Central memory CD8-positive, alpha-beta T cell (primary cell): ENCODE data around the gene CDKAL1.

Experiments
- ATAC-seq: fragments of 150-1000 bp; cut with Tn5 transposase; replicated peaks from 2 replicates; pipeline ENCODE4 v1.10.0; 2022; ENCODE audit warnings: mild to moderate bottlenecking, moderate FRiP score, moderate number of reproducible peaks; ENCODE audit not compliant: poor library complexity, severe bottlenecking; ENCODE audit errors: extremely low read depth
- DNase-seq, 2 donors: peaks; one replicate each; pipeline ENCODE4 v3.0.0; 2021; ENCODE audit warnings: low spot score in 2 of 2
- H3K27ac Mint-ChIP-seq: one replicate; pipeline ENCODE4 v1.8.0; 2022; ENCODE audit warnings: low read depth, mild to moderate bottlenecking, moderate library complexity, mixed read lengths
- H3K27me3 Mint-ChIP-seq: one replicate; pipeline ENCODE4 v1.8.0; 2022; ENCODE audit warnings: mixed read lengths
- H3K36me3 Mint-ChIP-seq: one replicate; pipeline ENCODE4 v1.8.0; 2022; ENCODE audit warnings: mild to moderate bottlenecking, moderate library complexity, mixed read lengths; ENCODE audit not compliant: insufficient read depth
- H3K4me1 Mint-ChIP-seq: one replicate; pipeline ENCODE4 v1.8.0; 2022; ENCODE audit warnings: mixed read lengths
- H3K4me3 Mint-ChIP-seq: one replicate; pipeline ENCODE4 v1.8.0; 2022; ENCODE audit warnings: mild to moderate bottlenecking, moderate library complexity, mixed read lengths
- H3K9me3 Mint-ChIP-seq: one replicate; pipeline ENCODE4 v1.8.0; 2022; ENCODE audit warnings: mixed read lengths

The CDKAL1 gene

GRCh38 chr6:20797597-20797996 lies 263.3 kb downstream of the CDKAL1 start:
- Mint-ChIP-seq H3K27me3 (no peaks in the 10 kb centered on the region), H3K4me3 (no peak overlapping the region), H3K27ac (no peak overlapping the region), H3K4me1 (no peaks in the 10 kb centered on the region), H3K36me3 (peaks cover 5% of the 10 kb centered on the region), H3K9me3 (peaks cover 6% of the 10 kb centered on the region)
- no peak for ATAC-seq
- DNase-seq, result no peak

GRCh38 chr6:20800229-20800628 lies 266.0 kb downstream of the CDKAL1 start:
- Mint-ChIP-seq H3K27ac (no peak overlapping the region), H3K4me3 (no peak overlapping the region), H3K9me3 (peaks cover 6% of the 10 kb centered on the region), H3K36me3 (peaks cover 5% of the 10 kb centered on the region), H3K4me1 (peaks cover 5% of the 10 kb centered on the region), H3K27me3 (no peaks in the 10 kb centered on the region)
- no peak for DNase-seq
- no peak for ATAC-seq

GRCh38 chr6:20800653-20801052 lies 266.4 kb downstream of the CDKAL1 start:
- ATAC-seq (no peak), DNase-seq (no peak)
- Mint-ChIP-seq H3K4me3 (no peak overlapping the region), H3K27ac (no peak overlapping the region), H3K27me3 (no peaks in the 10 kb centered on the region), H3K9me3 (peaks cover 8% of the 10 kb centered on the region), H3K4me1 (peaks cover 5% of the 10 kb centered on the region), H3K36me3 (peaks cover 5% of the 10 kb centered on the region)

- DNase-seq (no peak), ATAC-seq (no peak)
- H3K27me3 Mint-ChIP-seq, result no peaks in the 10 kb centered on the region
- peaks cover 5% of the 10 kb centered on the region for H3K36me3 Mint-ChIP-seq
- H3K27ac Mint-ChIP-seq, result no peak overlapping the region
- peaks cover 13% of the 10 kb centered on the region for H3K9me3 Mint-ChIP-seq
- H3K4me3 Mint-ChIP-seq, result no peak overlapping the region
- peaks cover 5% of the 10 kb centered on the region for H3K4me1 Mint-ChIP-seq
Observed at GRCh38 chr6:20801595-20801994, 267.3 kb downstream of the CDKAL1 start.

- no peak overlapping the region for H3K4me3 Mint-ChIP-seq
- H3K9me3 Mint-ChIP-seq, result peaks cover 13% of the 10 kb centered on the region
- peaks cover 5% of the 10 kb centered on the region for H3K4me1 Mint-ChIP-seq
- no peak overlapping the region for H3K27ac Mint-ChIP-seq
- no peaks in the 10 kb centered on the region for H3K27me3 Mint-ChIP-seq
- ATAC-seq (no peak), DNase-seq (no peak)
- peaks cover 5% of the 10 kb centered on the region for H3K36me3 Mint-ChIP-seq
Observed at GRCh38 chr6:20802596-20802995, 268.3 kb downstream of the CDKAL1 start.

GRCh38 chr6:20805021-20805420 lies 270.8 kb downstream of the CDKAL1 start:
- Mint-ChIP-seq H3K9me3 (peaks cover 7% of the 10 kb centered on the region), H3K27ac (no peak overlapping the region), H3K36me3 (peaks cover 2% of the 10 kb centered on the region), H3K27me3 (no peaks in the 10 kb centered on the region), H3K4me3 (no peak overlapping the region), H3K4me1 (peaks cover 5% of the 10 kb centered on the region)
- DNase-seq, result no peak
- no peak for ATAC-seq

- Mint-ChIP-seq H3K9me3 (peaks cover 7% of the 10 kb centered on the region), H3K27me3 (no peaks in the 10 kb centered on the region), H3K36me3 (peaks cover 2% of the 10 kb centered on the region), H3K4me1 (peaks cover 15% of the 10 kb centered on the region), H3K27ac (no peak overlapping the region), H3K4me3 (no peak overlapping the region)
- DNase-seq, result no peak
- ATAC-seq, result no peak
Observed at GRCh38 chr6:20806669-20807068, 272.4 kb downstream of the CDKAL1 start.

GRCh38 chr6:20808439-20808838 lies 274.2 kb downstream of the CDKAL1 start:
- Mint-ChIP-seq H3K4me3 (no peak overlapping the region), H3K36me3 (peaks cover 2% of the 10 kb centered on the region), H3K4me1 (peaks cover 11% of the 10 kb centered on the region), H3K9me3 (peaks cover 7% of the 10 kb centered on the region), H3K27me3 (no peaks in the 10 kb centered on the region), H3K27ac (no peak overlapping the region)
- no peak for DNase-seq
- ATAC-seq, result no peak

GRCh38 chr6:20808924-20809323 lies 274.7 kb downstream of the CDKAL1 start:
- ATAC-seq (no peak), DNase-seq (no peak)
- H3K27me3 Mint-ChIP-seq, result no peaks in the 10 kb centered on the region
- peaks cover 2% of the 10 kb centered on the region for H3K36me3 Mint-ChIP-seq
- H3K9me3 Mint-ChIP-seq, result peaks cover 7% of the 10 kb centered on the region
- H3K4me3 Mint-ChIP-seq, result no peak overlapping the region
- H3K4me1 Mint-ChIP-seq, result peaks cover 9% of the 10 kb centered on the region
- H3K27ac Mint-ChIP-seq, result no peak overlapping the region

- Mint-ChIP-seq H3K4me1 (peaks cover 9% of the 10 kb centered on the region), H3K36me3 (peaks cover 2% of the 10 kb centered on the region), H3K27ac (peak overlapping the region; percentile 58), H3K27me3 (no peaks in the 10 kb centered on the region), H3K9me3 (peaks cover 4% of the 10 kb centered on the region), H3K4me3 (no peak overlapping the region)
- DNase-seq (no peak), ATAC-seq (no peak)
Observed at GRCh38 chr6:20810727-20811108, 276.5 kb downstream of the CDKAL1 start.

GRCh38 chr6:20811109-20811761 lies 277.0 kb downstream of the CDKAL1 start:
- H3K4me1 Mint-ChIP-seq, result peaks cover 9% of the 10 kb centered on the region
- no peaks in the 10 kb centered on the region for H3K27me3 Mint-ChIP-seq
- H3K4me3 Mint-ChIP-seq, result no peak overlapping the region
- DNase-seq, result no peak
- peaks cover 2% of the 10 kb centered on the region for H3K36me3 Mint-ChIP-seq
- H3K27ac Mint-ChIP-seq, result peak overlapping the region; percentile 58
- ATAC-seq, result no peak
- H3K9me3 Mint-ChIP-seq, result no peaks in the 10 kb centered on the region

- H3K9me3 Mint-ChIP-seq, result no peaks in the 10 kb centered on the region
- no peak for DNase-seq
- no peak overlapping the region for H3K4me3 Mint-ChIP-seq
- H3K4me1 Mint-ChIP-seq, result peaks cover 9% of the 10 kb centered on the region
- no peak overlapping the region for H3K27ac Mint-ChIP-seq
- peaks cover 2% of the 10 kb centered on the region for H3K36me3 Mint-ChIP-seq
- no peak for ATAC-seq
- no peaks in the 10 kb centered on the region for H3K27me3 Mint-ChIP-seq
Observed at GRCh38 chr6:20812776-20813175, 278.5 kb downstream of the CDKAL1 start.

GRCh38 chr6:20814494-20814893 lies 280.2 kb downstream of the CDKAL1 start:
- H3K9me3 Mint-ChIP-seq, result no peaks in the 10 kb centered on the region
- H3K4me1 Mint-ChIP-seq, result peaks cover 9% of the 10 kb centered on the region
- H3K4me3 Mint-ChIP-seq, result no peak overlapping the region
- no peaks in the 10 kb centered on the region for H3K27me3 Mint-ChIP-seq
- H3K36me3 Mint-ChIP-seq, result peaks cover 2% of the 10 kb centered on the region
- no peak overlapping the region for H3K27ac Mint-ChIP-seq
- ATAC-seq (no peak), DNase-seq (no peak)
